K562 (cell line): ENCODE measurements around the gene KCNF1. TPM values are rescaled to one million over a fixed set of nuclear protein-coding genes. Genes with fewer than 3 reads are reported as not detected.

Source experiments
- GATA2 ChIP-seq: sonication (generic); formaldehyde crosslinking; IDR thresholded peaks from 2 replicates; pipeline ENCODE4 v1.4.0; 2020; ENCODE audit warnings: mild to moderate bottlenecking, missing genetic modification reagents
- HCFC1 ChIP-seq: IDR thresholded peaks from 2 replicates; pipeline ENCODE4 v1.6.1; 2012; ENCODE audit warnings: low read depth, low read length, improper control_type of control experiment
- KLF6 ChIP-seq: fragments of 250-450 bp; sonication (Bioruptor Pico); IDR thresholded peaks from 2 replicates; pipeline ENCODE4 v1.4.0; 2020; ENCODE audit warnings: mild to moderate bottlenecking, moderate library complexity, borderline replicate concordance
- MCM3 ChIP-seq: fragments of 450-650 bp; IDR thresholded peaks from 2 replicates; pipeline ENCODE4 v1.6.1; 2016
- MYBL2 ChIP-seq, 2 experiments: fragments of 450-650 bp in 1 of 2; sonication (generic) in 1 of 2; formaldehyde crosslinking in 1 of 2; IDR thresholded peaks; 2 replicates each; pipeline versions ENCODE4 v1.6.1 to v1.8.1; 2017 to 2022; ENCODE audit warnings: borderline replicate concordance in 1 of 2, inconsistent platforms in 1 of 2, low read depth in 1 of 2, mild to moderate bottlenecking in 1 of 2, missing genetic modification reagents in 1 of 2, moderate library complexity in 1 of 2
- SMAD1 ChIP-seq: fragments of 150-350 bp; IDR thresholded peaks from 2 replicates; pipeline ENCODE4 v1.6.1; 2014; ENCODE audit warnings: low read length, low read depth; ENCODE audit not compliant: partially characterized antibody
- TOE1 ChIP-seq, 2 experiments: fragments of 450-650 bp in 1 of 2; sonication (generic) in 1 of 2; formaldehyde crosslinking in 1 of 2; IDR thresholded peaks; 2 replicates each; pipeline versions ENCODE4 v1.7.1 to v1.8.0; 2016 to 2022; ENCODE audit warnings: borderline replicate concordance in 2 of 2, mild to moderate bottlenecking in 2 of 2, antibody characterized with exemption in 1 of 2, inconsistent platforms in 1 of 2, low read depth in 1 of 2, missing genetic modification reagents in 1 of 2, moderate library complexity in 1 of 2
- polyA plus RNA-seq, 8 experiments: library from polyadenylated mRNA; depleted of rRNA in 4 of 8; stranded (reverse) in 5 of 8; unstranded in 3 of 8; fragments of >200 nt; fragmentation: Nextera tagmentation in 2 of 8; fragmentation: Illumina TruSeq in 1 of 8; extraction: Ambion mirVana in 2 of 8; extraction: Trizol in 1 of 8; gene quantifications; 2 replicates each; pipeline versions ENCODE4 v1.2.1 to v1.2.3, GENCODE V29; 2011 to 2014; ENCODE audit warnings: inconsistent platforms in 1 of 8, missing spikeins in 1 of 8
- total RNA-seq, 7 experiments: library from RNA; depleted of rRNA in 6 of 7; stranded (reverse); fragments of >200 nt in 6 of 7; fragmentation: Illumina TruSeq in 2 of 7; extraction: Trizol in 2 of 7; gene quantifications; 2 replicates each; pipeline versions ENCODE4 v1.2.1 to v1.2.3, GENCODE V29; 2011 to 2021; ENCODE audit warnings: low replicate concordance in 1 of 7
- TF ChIP-seq, protein P1 (sequence below), 2 experiments: fragments of 150-350 bp in 1 of 2; IDR thresholded peaks; 2 replicates each; pipeline ENCODE4 v1.6.1; 2012 to 2016; ENCODE audit warnings: low read depth in 2 of 2, low read length in 2 of 2, mild to moderate bottlenecking in 1 of 2, moderate library complexity in 1 of 2
- TF ChIP-seq, protein P2 (sequence below): fragments of 450-650 bp; IDR thresholded peaks from 2 replicates; pipeline ENCODE4 v1.6.1; 2016
- TF ChIP-seq, protein P3 (sequence below): sonication (generic); formaldehyde crosslinking; IDR thresholded peaks from 2 replicates; pipeline ENCODE4 v1.8.0; 2022; ENCODE audit warnings: missing genetic modification reagents, mild to moderate bottlenecking, borderline replicate concordance
- TF ChIP-seq, protein P4 (sequence below), 3 experiments: fragments of 200-800 bp in 1 of 3; fragments of 250-450 bp in 1 of 3; fragments of 450-650 bp in 1 of 3; sonication (Bioruptor Pico) in 1 of 3; sonication (Bioruptor generic) in 1 of 3; formaldehyde crosslinking in 1 of 3; IDR thresholded peaks; 2 replicates each; pipeline versions ENCODE4 v1.6.1 to v1.8.0; 2016 to 2022; ENCODE audit warnings: mild to moderate bottlenecking in 2 of 3, missing genetic modification characterization in 2 of 3, missing compliant biosample characterization in 1 of 3, moderate library complexity in 1 of 3
- TF ChIP-seq, protein P5 (sequence below): sonication (generic); formaldehyde crosslinking; IDR thresholded peaks from 2 replicates; pipeline ENCODE4 v1.4.0; 2020; ENCODE audit warnings: mild to moderate bottlenecking, missing genetic modification reagents

The KCNF1 gene
- total and polyA plus RNA-seq, 9 of the 15 experiments (the other 6 are each of a cell fraction or from before 2014, with no cell fraction given): not detected

DNA sequence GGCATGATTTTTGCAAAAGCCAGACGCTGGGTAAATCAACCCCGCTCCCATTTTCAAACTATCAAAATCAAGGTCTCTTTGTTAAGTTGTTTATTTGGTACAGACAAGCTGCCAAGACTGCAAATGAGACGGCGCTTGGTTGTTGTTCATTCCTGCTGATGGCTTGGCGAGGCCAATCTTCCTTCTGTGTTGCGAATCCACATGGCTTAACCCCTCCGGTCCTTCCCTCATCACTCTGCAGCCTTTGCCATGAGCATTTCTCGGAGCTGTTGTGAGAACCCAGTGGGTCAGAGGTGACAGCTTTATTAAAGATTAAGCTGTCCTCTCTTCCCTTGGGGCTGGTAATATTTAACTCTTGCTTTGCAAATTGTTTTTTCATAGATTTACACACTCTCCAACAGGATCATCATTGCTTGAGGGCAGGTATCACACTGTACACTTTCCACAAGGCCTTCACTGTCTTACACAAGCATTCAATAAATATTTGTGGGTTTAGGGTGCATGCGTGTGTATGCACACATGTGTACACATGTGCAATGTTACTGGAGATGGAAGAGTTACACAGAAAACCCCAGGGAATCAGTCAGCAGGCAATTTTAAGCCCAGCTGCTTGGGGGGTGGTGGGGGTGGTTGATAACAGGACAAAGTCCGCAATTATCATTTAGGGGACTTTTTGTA is 27.8 kb upstream of the KCNF1 start (continued):
- TF ChIP-seq, protein P1, sequence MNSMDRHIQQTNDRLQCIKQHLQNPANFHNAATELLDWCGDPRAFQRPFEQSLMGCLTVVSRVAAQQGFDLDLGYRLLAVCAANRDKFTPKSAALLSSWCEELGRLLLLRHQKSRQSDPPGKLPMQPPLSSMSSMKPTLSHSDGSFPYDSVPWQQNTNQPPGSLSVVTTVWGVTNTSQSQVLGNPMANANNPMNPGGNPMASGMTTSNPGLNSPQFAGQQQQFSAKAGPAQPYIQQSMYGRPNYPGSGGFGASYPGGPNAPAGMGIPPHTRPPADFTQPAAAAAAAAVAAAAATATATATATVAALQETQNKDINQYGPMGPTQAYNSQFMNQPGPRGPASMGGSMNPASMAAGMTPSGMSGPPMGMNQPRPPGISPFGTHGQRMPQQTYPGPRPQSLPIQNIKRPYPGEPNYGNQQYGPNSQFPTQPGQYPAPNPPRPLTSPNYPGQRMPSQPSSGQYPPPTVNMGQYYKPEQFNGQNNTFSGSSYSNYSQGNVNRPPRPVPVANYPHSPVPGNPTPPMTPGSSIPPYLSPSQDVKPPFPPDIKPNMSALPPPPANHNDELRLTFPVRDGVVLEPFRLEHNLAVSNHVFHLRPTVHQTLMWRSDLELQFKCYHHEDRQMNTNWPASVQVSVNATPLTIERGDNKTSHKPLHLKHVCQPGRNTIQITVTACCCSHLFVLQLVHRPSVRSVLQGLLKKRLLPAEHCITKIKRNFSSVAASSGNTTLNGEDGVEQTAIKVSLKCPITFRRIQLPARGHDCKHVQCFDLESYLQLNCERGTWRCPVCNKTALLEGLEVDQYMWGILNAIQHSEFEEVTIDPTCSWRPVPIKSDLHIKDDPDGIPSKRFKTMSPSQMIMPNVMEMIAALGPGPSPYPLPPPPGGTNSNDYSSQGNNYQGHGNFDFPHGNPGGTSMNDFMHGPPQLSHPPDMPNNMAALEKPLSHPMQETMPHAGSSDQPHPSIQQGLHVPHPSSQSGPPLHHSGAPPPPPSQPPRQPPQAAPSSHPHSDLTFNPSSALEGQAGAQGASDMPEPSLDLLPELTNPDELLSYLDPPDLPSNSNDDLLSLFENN (IDR thresholded peaks at IDR 0.05; ENCODE audit: low read depth in 2 of 2, low read length in 2 of 2): no peak
- TF ChIP-seq, protein P2, sequence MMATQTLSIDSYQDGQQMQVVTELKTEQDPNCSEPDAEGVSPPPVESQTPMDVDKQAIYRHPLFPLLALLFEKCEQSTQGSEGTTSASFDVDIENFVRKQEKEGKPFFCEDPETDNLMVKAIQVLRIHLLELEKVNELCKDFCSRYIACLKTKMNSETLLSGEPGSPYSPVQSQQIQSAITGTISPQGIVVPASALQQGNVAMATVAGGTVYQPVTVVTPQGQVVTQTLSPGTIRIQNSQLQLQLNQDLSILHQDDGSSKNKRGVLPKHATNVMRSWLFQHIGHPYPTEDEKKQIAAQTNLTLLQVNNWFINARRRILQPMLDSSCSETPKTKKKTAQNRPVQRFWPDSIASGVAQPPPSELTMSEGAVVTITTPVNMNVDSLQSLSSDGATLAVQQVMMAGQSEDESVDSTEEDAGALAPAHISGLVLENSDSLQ: no peak
- TF ChIP-seq MCM3 (no peak), KLF6 (CRISPR knock-in tag) (no peak), HCFC1 (no peak), GATA2 (CRISPR knock-in tag) (no peak), MYBL2 (IDR thresholded peaks at IDR 0.05; ENCODE audit: low read depth) (no peak), MYBL2 (CRISPR knock-in tag; IDR thresholded peaks at IDR 0.05; ENCODE audit: borderline replicate concordance) (no peak), TOE1 (IDR thresholded peaks at IDR 0.05; ENCODE audit: borderline replicate concordance) (no peak), TOE1 (CRISPR knock-in tag; IDR thresholded peaks at IDR 0.05; ENCODE audit: borderline replicate concordance, low read depth) (no peak), SMAD1 (no peak)
- TF ChIP-seq, protein P3, sequence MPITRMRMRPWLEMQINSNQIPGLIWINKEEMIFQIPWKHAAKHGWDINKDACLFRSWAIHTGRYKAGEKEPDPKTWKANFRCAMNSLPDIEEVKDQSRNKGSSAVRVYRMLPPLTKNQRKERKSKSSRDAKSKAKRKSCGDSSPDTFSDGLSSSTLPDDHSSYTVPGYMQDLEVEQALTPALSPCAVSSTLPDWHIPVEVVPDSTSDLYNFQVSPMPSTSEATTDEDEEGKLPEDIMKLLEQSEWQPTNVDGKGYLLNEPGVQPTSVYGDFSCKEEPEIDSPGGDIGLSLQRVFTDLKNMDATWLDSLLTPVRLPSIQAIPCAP: no peak
- TF ChIP-seq, protein P4, sequence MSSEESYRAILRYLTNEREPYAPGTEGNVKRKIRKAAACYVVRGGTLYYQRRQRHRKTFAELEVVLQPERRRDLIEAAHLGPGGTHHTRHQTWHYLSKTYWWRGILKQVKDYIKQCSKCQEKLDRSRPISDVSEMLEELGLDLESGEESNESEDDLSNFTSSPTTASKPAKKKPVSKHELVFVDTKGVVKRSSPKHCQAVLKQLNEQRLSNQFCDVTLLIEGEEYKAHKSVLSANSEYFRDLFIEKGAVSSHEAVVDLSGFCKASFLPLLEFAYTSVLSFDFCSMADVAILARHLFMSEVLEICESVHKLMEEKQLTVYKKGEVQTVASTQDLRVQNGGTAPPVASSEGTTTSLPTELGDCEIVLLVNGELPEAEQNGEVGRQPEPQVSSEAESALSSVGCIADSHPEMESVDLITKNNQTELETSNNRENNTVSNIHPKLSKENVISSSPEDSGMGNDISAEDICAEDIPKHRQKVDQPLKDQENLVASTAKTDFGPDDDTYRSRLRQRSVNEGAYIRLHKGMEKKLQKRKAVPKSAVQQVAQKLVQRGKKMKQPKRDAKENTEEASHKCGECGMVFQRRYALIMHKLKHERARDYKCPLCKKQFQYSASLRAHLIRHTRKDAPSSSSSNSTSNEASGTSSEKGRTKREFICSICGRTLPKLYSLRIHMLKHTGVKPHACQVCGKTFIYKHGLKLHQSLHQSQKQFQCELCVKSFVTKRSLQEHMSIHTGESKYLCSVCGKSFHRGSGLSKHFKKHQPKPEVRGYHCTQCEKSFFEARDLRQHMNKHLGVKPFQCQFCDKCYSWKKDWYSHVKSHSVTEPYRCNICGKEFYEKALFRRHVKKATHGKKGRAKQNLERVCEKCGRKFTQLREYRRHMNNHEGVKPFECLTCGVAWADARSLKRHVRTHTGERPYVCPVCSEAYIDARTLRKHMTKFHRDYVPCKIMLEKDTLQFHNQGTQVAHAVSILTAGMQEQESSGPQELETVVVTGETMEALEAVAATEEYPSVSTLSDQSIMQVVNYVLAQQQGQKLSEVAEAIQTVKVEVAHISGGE (CRISPR knock-in tag; IDR thresholded peaks at IDR 0.05): no peak
- TF ChIP-seq, protein P5, sequence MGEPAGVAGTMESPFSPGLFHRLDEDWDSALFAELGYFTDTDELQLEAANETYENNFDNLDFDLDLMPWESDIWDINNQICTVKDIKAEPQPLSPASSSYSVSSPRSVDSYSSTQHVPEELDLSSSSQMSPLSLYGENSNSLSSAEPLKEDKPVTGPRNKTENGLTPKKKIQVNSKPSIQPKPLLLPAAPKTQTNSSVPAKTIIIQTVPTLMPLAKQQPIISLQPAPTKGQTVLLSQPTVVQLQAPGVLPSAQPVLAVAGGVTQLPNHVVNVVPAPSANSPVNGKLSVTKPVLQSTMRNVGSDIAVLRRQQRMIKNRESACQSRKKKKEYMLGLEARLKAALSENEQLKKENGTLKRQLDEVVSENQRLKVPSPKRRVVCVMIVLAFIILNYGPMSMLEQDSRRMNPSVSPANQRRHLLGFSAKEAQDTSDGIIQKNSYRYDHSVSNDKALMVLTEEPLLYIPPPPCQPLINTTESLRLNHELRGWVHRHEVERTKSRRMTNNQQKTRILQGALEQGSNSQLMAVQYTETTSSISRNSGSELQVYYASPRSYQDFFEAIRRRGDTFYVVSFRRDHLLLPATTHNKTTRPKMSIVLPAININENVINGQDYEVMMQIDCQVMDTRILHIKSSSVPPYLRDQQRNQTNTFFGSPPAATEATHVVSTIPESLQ (CRISPR knock-in tag): no peak
